ENCODE measurements around the gene SNX1. TPM values are rescaled to one million over a fixed set of nuclear protein-coding genes. Genes with fewer than 3 reads are reported as not detected.

The SNX1 gene
- total and polyA plus RNA-seq, 2 donors (not counting 3 experiments of a cell fraction or from before 2014, with no cell fraction given) = 56.0 to 113 TPM

GRCh38 chr15:64136347-64136746 lies 40.6 kb downstream of the SNX1 start:
- H2AFZ ChIP-seq (ENCODE audit: low read depth, low read length) = no peak overlapping the region
- no peak for DNase-seq (ENCODE audit: low read depth, low spot score)
- H3K36me3 ChIP-seq (ENCODE audit: control insufficient read depth in 2 of 2, extremely low read depth in 1 of 2, insufficient read depth in 2 of 2, low read length in 2 of 2) = peaks cover 11 to 47% of the 10 kb centered on the region in 2 experiments
- no peaks in the 10 kb centered on the region for H3K27me3 ChIP-seq (ENCODE audit: control insufficient read depth in 2 of 2, insufficient read depth in 2 of 2, low read length in 2 of 2)
- dilution Hi-C loops (cut with MboI; ENCODE audit: extremely low pct_ligation_motif_present, low sequenced_read_pairs) = no loop called here
- ChIA-PET CTCF (interaction anchor here (1.1 kb wide), 1 partner anchor 17 kb away, joined by 3 read pairs; no protein-coding TSS in a partner anchor), POLR2A (no interaction called here)
- FAIRE-seq = no peak
- H3K27ac ChIP-seq (ENCODE audit: insufficient read depth, low read depth, low read length) = no peak overlapping the region
- TF ChIP-seq MYC (IDR thresholded peaks at IDR 0.05; ENCODE audit: low read depth, low read length) (no peak), GATA2 (IDR thresholded peaks at IDR 0.05; ENCODE audit: insufficient read depth, insufficient read length, low read depth, low read length) (no peak), MAX (IDR thresholded peaks at IDR 0.05; ENCODE audit: insufficient read depth, insufficient read length) (no peak), JUN (IDR thresholded peaks at IDR 0.05; ENCODE audit: borderline replicate concordance, insufficient read depth, insufficient read length, low read depth) (no peak), POLR2A (IDR thresholded peaks at IDR 0.05; ENCODE audit: low read depth, low read length) (no peak), POLR2AphosphoS5 (IDR thresholded peaks at IDR 0.05; ENCODE audit: insufficient read depth, low read depth, low read length) (no peak), FOS (IDR thresholded peaks at IDR 0.05; ENCODE audit: borderline replicate concordance, insufficient read depth, low read length) (no peak), CTCF (IDR thresholded peaks at IDR 0.05; ENCODE audit: extremely low read depth in 1 of 2, insufficient read depth in 1 of 2, low read depth in 1 of 2, low read length in 2 of 2) (no peak), EZH2 (IDR thresholded peaks at IDR 0.05; ENCODE audit: borderline replicate concordance, low read depth, low read length, severe bottlenecking) (no peak)
- no peaks in the 10 kb centered on the region for H3K9me3 ChIP-seq (replicated peaks; ENCODE audit: control insufficient read depth, insufficient read depth, low read length)
- no peak overlapping the region for H3K4me3 ChIP-seq (replicated peaks in 1 of 3; ENCODE audit: insufficient read depth in 1 of 3, low read depth in 1 of 3, low read length in 3 of 3)
- H4K20me1 ChIP-seq (replicated peaks; ENCODE audit: control insufficient read depth, extremely low read depth, insufficient read depth, low read length) = no peaks in the 10 kb centered on the region
- H3K4me2 ChIP-seq (ENCODE audit: insufficient read depth, low read length) = no peak overlapping the region
- intact Hi-C loops (cut with micrococcal nuclease) = no loop called here
- no peaks in the 10 kb centered on the region for H3K79me2 ChIP-seq (ENCODE audit: control insufficient read depth, insufficient read depth, low read length)
- BruUV-seq (replicated peaks) = no TSS peak
- no peak overlapping the region for H3K9ac ChIP-seq (replicated peaks; ENCODE audit: extremely low read depth, insufficient read depth, low read length)
- no peaks in the 10 kb centered on the region for H3K9me1 ChIP-seq (replicated peaks; ENCODE audit: control insufficient read depth, extremely low read depth, insufficient read depth, low read length)
- peaks cover 12% of the 10 kb centered on the region for H3K4me1 ChIP-seq (ENCODE audit: control insufficient read depth, extremely low read depth, insufficient read depth, low read length)

All from endothelial cell of umbilical vein (primary cell).